HCT116 (cell line): ENCODE data around the gene CACNA1A. TPM values are rescaled to one million over a fixed set of nuclear protein-coding genes. Genes with fewer than 3 reads are reported as not detected.

Experiments
- ATAC-seq: fragments of 200-7000 bp; cut with Tn5 transposase; 2 replicates; pipeline ENCODE4 v1.9.1; 2020; ENCODE audit warnings: mild to moderate bottlenecking, moderate library complexity
- BruUV-seq: library from RNA; stranded (reverse); fragments of 400-500 nt; replicated peaks from 2 replicates; lab custom pipeline; 2021; lab: Mats Ljungman, UMichigan
- CTCF ChIA-PET: fragments of 300-600 bp; sonication (Branson Sonifier 250); formaldehyde crosslinking; loops from one replicate; lab custom pipeline; 2021; ENCODE audit warnings: antibody characterized with exemption; lab: Charles Lee
- POLR2A ChIA-PET: fragments of 300-600, 350-600 bp; sonication (Branson Sonifier 250); formaldehyde crosslinking; loops from one replicate; lab custom pipeline; 2021; ENCODE audit warnings: antibody characterized with exemption; lab: Charles Lee
- RAD21 ChIA-PET, 2 experiments: fragments of 300-600 bp; sonication (Branson Sonifier 250); formaldehyde crosslinking; loops; one replicate each; lab custom pipeline; 2023; ENCODE audit warnings: low total read pairs in 2 of 2; ENCODE audit not compliant: uncharacterized antibody in 2 of 2, unreplicated experiment in 2 of 2, low non-redundant PET in 1 of 2; lab: Charles Lee
- DNase-seq: peaks from one replicate; pipeline ENCODE4 v3.0.0-alpha.2; 2010; ENCODE audit warnings: low read depth, low spot score
- H2AFZ ChIP-seq: fragments of 200-600 bp; shearing (Covaris generic), sonication (generic); 2 replicates; pipeline ENCODE4 v1.6.1; 2017; ENCODE audit warnings: low read depth, mixed run types, mixed read lengths, antibody characterized with exemption, low read length; ENCODE audit not compliant: poor library complexity, severe bottlenecking
- H3K27ac ChIP-seq: 2 replicates; pipeline ENCODE4 v1.5.1; 2012; ENCODE audit warnings: low read depth, low read length
- H3K27me3 ChIP-seq: fragments of 200-600 bp; sonication (generic); 2 replicates; pipeline ENCODE4 v1.6.1; 2016; ENCODE audit warnings: mixed run types, low read length, mixed read lengths; ENCODE audit not compliant: insufficient read depth
- H3K36me3 ChIP-seq, 2 experiments: fragments of 200-500 bp in 1 of 2; fragments of 200-600 bp in 1 of 2; sonication (Bioruptor generic) in 1 of 2; sonication (generic) in 1 of 2; 2 replicates each; pipeline versions ENCODE4 v1.5.1 to v1.6.1; 2014 to 2016; ENCODE audit warnings: low read length in 2 of 2, inconsistent platforms in 1 of 2, mixed read lengths in 1 of 2, mixed run types in 1 of 2; ENCODE audit not compliant: insufficient read depth in 2 of 2, control insufficient read depth in 1 of 2
- H3K4me1 ChIP-seq, 2 experiments: fragments of 200-600 bp in 1 of 2; sonication (generic) in 1 of 2; 2 replicates each; pipeline versions ENCODE4 v1.5.1 to v1.6.1; 2012 to 2017; ENCODE audit warnings: low read length in 2 of 2, inconsistent platforms in 1 of 2, mild to moderate bottlenecking in 1 of 2, mixed read lengths in 1 of 2, mixed run types in 1 of 2, moderate library complexity in 1 of 2; ENCODE audit not compliant: insufficient read depth in 2 of 2, control insufficient read depth in 1 of 2
- H3K4me2 ChIP-seq: fragments of 200-600 bp; sonication (generic); 2 replicates; pipeline ENCODE4 v1.6.1; 2017; ENCODE audit warnings: mixed run types, low read length, mixed read lengths
- H3K4me3 ChIP-seq, 2 experiments: fragments of 200-600 bp in 1 of 2; sonication (generic) in 1 of 2; replicated peaks in 1 of 2; 2 replicates each; pipeline ENCODE4 v1.5.1; 2011 to 2016; ENCODE audit warnings: low read length in 2 of 2, control low read depth in 1 of 2, low read depth in 1 of 2, mild to moderate bottlenecking in 1 of 2, mixed read lengths in 1 of 2, mixed run types in 1 of 2
- H3K79me2 ChIP-seq: fragments of 200-600 bp; sonication (generic); 2 replicates; pipeline ENCODE4 v1.6.1; 2017; ENCODE audit warnings: mild to moderate bottlenecking, mixed run types, low read length, moderate library complexity, mixed read lengths; ENCODE audit not compliant: insufficient read depth
- H3K9ac ChIP-seq: fragments of 200-600 bp; sonication (generic); 2 replicates; pipeline ENCODE4 v1.6.1; 2016; ENCODE audit warnings: low read length, mixed read lengths
- H3K9me2 ChIP-seq: fragments of 200-600 bp; sonication (generic), shearing (Covaris generic); 2 replicates; pipeline ENCODE4 v1.6.1; 2017; ENCODE audit warnings: mixed run types, mild to moderate bottlenecking, moderate library complexity; ENCODE audit not compliant: insufficient read depth
- H3K9me3 ChIP-seq, 2 experiments: fragments of 200-500 bp in 1 of 2; fragments of 200-600 bp in 1 of 2; sonication (Bioruptor generic) in 1 of 2; sonication (generic) in 1 of 2; 2 replicates each; pipeline ENCODE4 v1.6.1; 2014 to 2017; ENCODE audit warnings: low read length in 2 of 2, mixed read lengths in 2 of 2, inconsistent platforms in 1 of 2, low read depth in 1 of 2, mild to moderate bottlenecking in 1 of 2, mixed run types in 1 of 2, moderate library complexity in 1 of 2; ENCODE audit not compliant: control insufficient read depth in 1 of 2, insufficient read depth in 1 of 2
- H4K20me1 ChIP-seq: fragments of 200-600 bp; sonication (generic), shearing (Covaris generic); 2 replicates; pipeline ENCODE4 v1.6.1; 2017; ENCODE audit warnings: mixed run types, mild to moderate bottlenecking, moderate library complexity; ENCODE audit not compliant: insufficient read depth
- CBX3 ChIP-seq: IDR thresholded peaks from 2 replicates; pipeline ENCODE4 v1.6.1; 2012; ENCODE audit warnings: low read depth
- CEBPB ChIP-seq: IDR thresholded peaks from 2 replicates; pipeline ENCODE4 v1.6.1; 2012; ENCODE audit warnings: low read depth
- CTCF ChIP-seq, 3 experiments: fragments of 200-600 bp in 1 of 3; sonication (generic) in 1 of 3; IDR thresholded peaks in 2 of 3; conservative IDR thresholded peaks in 1 of 3; 2 replicates each; pipeline ENCODE4 v1.5.1; 2012 to 2017; ENCODE audit warnings: low read depth in 2 of 3, low read length in 2 of 3, antibody characterized with exemption in 1 of 3, borderline replicate concordance in 1 of 3, control low read depth in 1 of 3, mild to moderate bottlenecking in 1 of 3, mixed read lengths in 1 of 3, mixed run types in 1 of 3, moderate library complexity in 1 of 3; ENCODE audit not compliant: insufficient read depth in 1 of 3
- EGR1 ChIP-seq: IDR thresholded peaks from 2 replicates; pipeline ENCODE4 v1.6.1; 2012; ENCODE audit warnings: low read depth
- ELF1 ChIP-seq: IDR thresholded peaks from 2 replicates; pipeline ENCODE4 v1.6.1; 2012; ENCODE audit warnings: low read depth, borderline replicate concordance
- EZH2 ChIP-seq: fragments of 200-600 bp; sonication (generic); IDR thresholded peaks from 2 replicates; pipeline ENCODE4 v1.6.1; 2017; ENCODE audit warnings: antibody characterized with exemption, mixed run types
- EZH2phosphoT487 ChIP-seq: fragments of 200-600 bp; IDR thresholded peaks from 2 replicates; pipeline ENCODE4 v1.6.1; 2018; ENCODE audit warnings: antibody characterized with exemption, borderline replicate concordance
- JUND ChIP-seq: IDR thresholded peaks from 2 replicates; pipeline ENCODE4 v1.6.1; 2012
- POLR2AphosphoS5 ChIP-seq: IDR thresholded peaks from 2 replicates; pipeline ENCODE4 v1.6.1; 2011; ENCODE audit warnings: mild to moderate bottlenecking, low read depth, low read length, moderate library complexity
- RAD21 ChIP-seq: IDR thresholded peaks from 2 replicates; pipeline ENCODE4 v1.6.1; 2012; ENCODE audit warnings: low read depth, mild to moderate bottlenecking
- SIN3A ChIP-seq: IDR thresholded peaks from 2 replicates; pipeline ENCODE4 v1.6.1; 2012; ENCODE audit warnings: low read depth
- SP1 ChIP-seq: IDR thresholded peaks from 2 replicates; pipeline ENCODE4 v1.6.1; 2012; ENCODE audit warnings: low read depth
- SRF ChIP-seq: IDR thresholded peaks from 2 replicates; pipeline ENCODE4 v1.6.1; 2012; ENCODE audit warnings: low read depth
- TCF7L2 ChIP-seq: IDR thresholded peaks from 2 replicates; pipeline ENCODE4 v1.7.0; 2011; ENCODE audit warnings: borderline replicate concordance, inconsistent platforms; ENCODE audit not compliant: insufficient read depth, insufficient read length; ENCODE audit errors: extremely low read depth
- YY1 ChIP-seq: IDR thresholded peaks from 2 replicates; pipeline ENCODE4 v1.6.1; 2011; ENCODE audit warnings: low read length, low read depth, moderate library complexity, mild to moderate bottlenecking; ENCODE audit not compliant: insufficient replicate concordance; ENCODE audit errors: extremely low read depth
- ZNF274 ChIP-seq: fragments of 200-500 bp; sonication (Bioruptor generic); IDR thresholded peaks from 2 replicates; pipeline ENCODE4 v1.6.1; 2014; ENCODE audit warnings: mild to moderate bottlenecking, low read depth, low read length, inconsistent platforms
- intact Hi-C: fragments of 100-400 bp; cut with micrococcal nuclease; formaldehyde crosslinking; loops from 2 replicates; pipeline ENCODE4 v1.10.0; 2022
- total RNA-seq: library from RNA; stranded (reverse); gene quantifications from one replicate; pipeline ENCODE4 v1.2.1, GENCODE V29; 2021; ENCODE audit not compliant: unreplicated experiment
- TF ChIP-seq, protein P1 (sequence below): IDR thresholded peaks from 2 replicates; pipeline ENCODE4 v1.6.1; 2012
- TF ChIP-seq, protein P2 (sequence below): IDR thresholded peaks from 2 replicates; pipeline ENCODE4 v1.6.1; 2012
- TF ChIP-seq, protein P3 (sequence below): IDR thresholded peaks from 2 replicates; pipeline ENCODE4 v1.6.1; 2011; ENCODE audit warnings: mild to moderate bottlenecking, low read length, moderate library complexity; ENCODE audit not compliant: insufficient replicate concordance; ENCODE audit errors: extremely low read depth

CACNA1A gene
- total RNA-seq, 1 experiment from 2014 or later = 7.5 TPM

DNA sequence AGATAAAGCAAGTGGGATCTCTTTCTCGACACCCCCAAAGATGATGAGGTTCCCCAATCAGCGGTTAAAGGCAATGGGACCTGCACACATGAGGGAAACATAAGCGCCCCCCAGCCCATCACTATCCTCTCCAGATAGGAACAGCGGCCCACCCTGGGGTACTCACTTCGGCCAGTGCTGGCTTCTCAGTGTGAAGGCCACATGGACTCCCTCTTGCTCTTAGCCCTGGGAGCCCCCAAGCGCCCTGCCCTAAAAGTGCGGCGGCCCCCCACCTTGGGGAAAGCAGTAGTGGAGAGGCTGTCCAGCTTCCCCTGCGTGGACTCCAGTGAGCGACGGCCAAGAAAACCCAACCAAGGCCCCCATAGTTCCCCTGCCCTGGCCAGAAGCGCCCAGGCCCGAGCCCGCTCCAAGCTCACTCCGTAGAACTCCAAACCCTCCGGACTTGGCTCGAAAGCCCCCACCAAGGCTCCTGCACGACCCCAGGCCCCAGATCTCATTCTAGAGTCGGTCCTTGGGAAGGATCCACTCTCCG, 1.0 kb downstream of the CACNA1A start:
- Histone ChIP-seq H3K4me3 (no peak overlapping the region), H4K20me1 (no peaks in the 10 kb centered on the region), H2AFZ (no peak overlapping the region), H3K27me3 (peaks cover 70% of the 10 kb centered on the region), H3K4me2 (no peak overlapping the region), H3K36me3 (no peaks in the 10 kb centered on the region), H3K9me2 (no peaks in the 10 kb centered on the region), H3K9me3 (no peaks in the 10 kb centered on the region), H3K27ac (no peak overlapping the region), H3K9ac (no peak overlapping the region), H3K4me1 (no peaks in the 10 kb centered on the region), H3K79me2 (no peaks in the 10 kb centered on the region)
- DNase-seq = no peak
- ChIA-PET RAD21 (no interaction called here), POLR2A (no interaction called here), CTCF (no interaction called here)
- TF ChIP-seq, protein P1, sequence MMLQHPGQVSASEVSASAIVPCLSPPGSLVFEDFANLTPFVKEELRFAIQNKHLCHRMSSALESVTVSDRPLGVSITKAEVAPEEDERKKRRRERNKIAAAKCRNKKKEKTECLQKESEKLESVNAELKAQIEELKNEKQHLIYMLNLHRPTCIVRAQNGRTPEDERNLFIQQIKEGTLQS = no peak
- TF ChIP-seq CEBPB (no peak), EGR1 (no peak), SRF (no peak), POLR2AphosphoS5 (no peak), EZH2phosphoT487 (no peak), TCF7L2 (no peak), EZH2 (no peak), SIN3A (no peak), ZNF274 (no peak), RAD21 (no peak), ELF1 (no peak), CBX3 (no peak), CTCF (IDR thresholded peaks at IDR 0.05 in 2 of 3, conservative IDR thresholded peaks at IDR 0.05 in 1 of 3; ENCODE audit: borderline replicate concordance in 1 of 3, insufficient read depth in 1 of 3, low read depth in 2 of 3, low read length in 2 of 3) (no peak), YY1 (no peak), JUND (no peak), SP1 (no peak)
- TF ChIP-seq, protein P2, sequence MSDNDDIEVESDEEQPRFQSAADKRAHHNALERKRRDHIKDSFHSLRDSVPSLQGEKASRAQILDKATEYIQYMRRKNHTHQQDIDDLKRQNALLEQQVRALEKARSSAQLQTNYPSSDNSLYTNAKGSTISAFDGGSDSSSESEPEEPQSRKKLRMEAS = no peak
- TF ChIP-seq, protein P3, sequence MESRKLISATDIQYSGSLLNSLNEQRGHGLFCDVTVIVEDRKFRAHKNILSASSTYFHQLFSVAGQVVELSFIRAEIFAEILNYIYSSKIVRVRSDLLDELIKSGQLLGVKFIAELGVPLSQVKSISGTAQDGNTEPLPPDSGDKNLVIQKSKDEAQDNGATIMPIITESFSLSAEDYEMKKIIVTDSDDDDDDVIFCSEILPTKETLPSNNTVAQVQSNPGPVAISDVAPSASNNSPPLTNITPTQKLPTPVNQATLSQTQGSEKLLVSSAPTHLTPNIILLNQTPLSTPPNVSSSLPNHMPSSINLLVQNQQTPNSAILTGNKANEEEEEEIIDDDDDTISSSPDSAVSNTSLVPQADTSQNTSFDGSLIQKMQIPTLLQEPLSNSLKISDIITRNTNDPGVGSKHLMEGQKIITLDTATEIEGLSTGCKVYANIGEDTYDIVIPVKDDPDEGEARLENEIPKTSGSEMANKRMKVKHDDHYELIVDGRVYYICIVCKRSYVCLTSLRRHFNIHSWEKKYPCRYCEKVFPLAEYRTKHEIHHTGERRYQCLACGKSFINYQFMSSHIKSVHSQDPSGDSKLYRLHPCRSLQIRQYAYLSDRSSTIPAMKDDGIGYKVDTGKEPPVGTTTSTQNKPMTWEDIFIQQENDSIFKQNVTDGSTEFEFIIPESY = no peak
- no peak for ATAC-seq
- BruUV-seq = no TSS peak
- intact Hi-C loops = no loop called here
